Neural cell (in vitro differentiated cells): Measurements from ENCODE around the gene TFAP2C.

Experiments
- CTCF ChIP-seq: fragments of 450-650 bp; IDR thresholded peaks from 2 replicates; pipeline ENCODE4 v1.5.1; 2014; ENCODE audit warnings: antibody characterized with exemption, mild to moderate bottlenecking, moderate library complexity; ENCODE audit not compliant: poor library complexity, severe bottlenecking
- EP300 ChIP-seq: fragments of 450-650 bp; conservative IDR thresholded peaks from 2 replicates; pipeline ENCODE4 v1.6.1; 2014; ENCODE audit warnings: antibody characterized with exemption, mild to moderate bottlenecking, moderate library complexity; ENCODE audit not compliant: poor library complexity, severe bottlenecking
- EZH2 ChIP-seq: fragments of 200-600, 300-800 bp; shearing (Covaris generic), sonication (generic); IDR thresholded peaks from 2 replicates; pipeline ENCODE4 v1.6.1; 2014; ENCODE audit warnings: antibody characterized with exemption, low read length, borderline replicate concordance, mild to moderate bottlenecking; ENCODE audit not compliant: insufficient read depth, poor library complexity, severe bottlenecking
- MXI1 ChIP-seq: fragments of 450-650 bp; conservative IDR thresholded peaks from 2 replicates; pipeline ENCODE4 v1.6.1; 2014; ENCODE audit warnings: antibody characterized with exemption, mild to moderate bottlenecking; ENCODE audit not compliant: poor library complexity, severe bottlenecking
- POLR2AphosphoS5 ChIP-seq: IDR thresholded peaks from 2 replicates; pipeline ENCODE4 v1.6.1; 2012
- RAD21 ChIP-seq: fragments of 450-650 bp; conservative IDR thresholded peaks from 2 replicates; pipeline ENCODE4 v1.6.1; 2014; ENCODE audit warnings: antibody characterized with exemption, mild to moderate bottlenecking, moderate library complexity
- REST ChIP-seq: IDR thresholded peaks from 2 replicates; pipeline ENCODE4 v1.6.1; 2012; ENCODE audit warnings: borderline replicate concordance
- SMC3 ChIP-seq: fragments of 450-650 bp; conservative IDR thresholded peaks from 2 replicates; pipeline ENCODE4 v1.6.1; 2014; ENCODE audit warnings: antibody characterized with exemption, mild to moderate bottlenecking, moderate library complexity; ENCODE audit not compliant: poor library complexity
- TAF1 ChIP-seq: IDR thresholded peaks from 2 replicates; pipeline ENCODE4 v1.6.1; 2012; ENCODE audit warnings: low read depth

GRCh38 chr20:56628015-56628872 lies 862 bp upstream of the TFAP2C start:
- no peak for TF ChIP-seq CTCF
- peak; percentile 50 for TF ChIP-seq POLR2AphosphoS5
- no peak for TF ChIP-seq EP300
- no peak for TF ChIP-seq MXI1
- no peak for TF ChIP-seq REST
- TF ChIP-seq EZH2 = peak; percentile 87
- no peak for TF ChIP-seq RAD21
- no peak for TF ChIP-seq SMC3
- no peak for TF ChIP-seq TAF1
